ENCODE measurements around the gene DUSP6. TPM values are rescaled to one million over a fixed set of nuclear protein-coding genes. Genes with fewer than 3 reads are reported as not detected.
A peak's percentile ranks its signal among the peaks of the same experiment; 100 is the strongest.

Gene DUSP6, protein sequence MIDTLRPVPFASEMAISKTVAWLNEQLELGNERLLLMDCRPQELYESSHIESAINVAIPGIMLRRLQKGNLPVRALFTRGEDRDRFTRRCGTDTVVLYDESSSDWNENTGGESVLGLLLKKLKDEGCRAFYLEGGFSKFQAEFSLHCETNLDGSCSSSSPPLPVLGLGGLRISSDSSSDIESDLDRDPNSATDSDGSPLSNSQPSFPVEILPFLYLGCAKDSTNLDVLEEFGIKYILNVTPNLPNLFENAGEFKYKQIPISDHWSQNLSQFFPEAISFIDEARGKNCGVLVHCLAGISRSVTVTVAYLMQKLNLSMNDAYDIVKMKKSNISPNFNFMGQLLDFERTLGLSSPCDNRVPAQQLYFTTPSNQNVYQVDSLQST
- 80.1 and 85.8 TPM in 2 replicates for total RNA-seq
- long read RNA-seq, full-length matches to known transcripts = 196 of 202 reads
- long read RNA-seq, partial matches to known transcripts = 2 of 202 reads
- long read RNA-seq, other reads (novel, unspliced or antisense) = 4 of 202 reads

DNA sequence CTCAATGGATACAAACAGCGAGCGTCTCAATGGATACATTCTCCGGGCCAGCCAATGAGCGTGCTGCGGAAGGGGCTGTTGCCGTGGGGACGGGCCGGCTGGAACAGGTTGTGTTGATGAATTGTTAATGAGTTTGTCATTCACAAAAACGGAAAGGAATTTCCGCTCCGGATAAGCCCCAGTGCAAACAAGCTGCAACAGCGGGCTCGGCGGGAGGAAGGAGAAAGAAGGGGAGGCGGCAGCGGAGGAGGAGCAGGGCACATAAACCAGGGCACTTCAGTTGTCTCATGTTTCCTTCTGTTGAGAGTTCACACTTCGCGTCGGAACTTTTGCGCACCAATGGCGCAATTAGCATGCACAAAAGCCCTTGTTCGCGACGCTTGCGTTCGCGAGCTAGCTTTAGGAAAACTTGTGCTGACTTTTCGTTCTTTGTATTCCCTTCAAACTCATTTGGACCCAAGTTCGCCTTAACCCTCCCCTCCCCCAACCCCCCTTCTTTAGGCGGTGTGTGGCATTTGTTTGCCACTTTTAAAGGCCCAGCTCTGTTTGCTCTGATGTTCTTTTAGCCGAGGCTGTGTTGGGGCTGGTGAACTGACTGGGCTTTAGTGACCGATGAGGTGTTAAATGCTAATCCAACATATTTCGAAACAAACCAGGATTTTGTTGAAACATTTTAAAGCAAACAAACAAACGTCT, at the start of gene DUSP6:
Gene DUSP6 (minus strand): TSS at position 10 of the 696 bp plus-strand sequence. CDS start 462 bp downstream, outside the sequence.
- H3K36me3 Mint-ChIP-seq (ENCODE audit: insufficient read depth) = peaks cover 19% of the 10 kb centered on the region
- no peaks in the 10 kb centered on the region for H3K27me3 Mint-ChIP-seq
- no peak for TF ChIP-seq CTCF (IDR thresholded peaks at IDR 0.05; ENCODE audit: unreplicated experiment)
- H3K4me1 Mint-ChIP-seq (ENCODE audit: low read depth) = peaks cover 46% of the 10 kb centered on the region
- H3K9me3 Mint-ChIP-seq (ENCODE audit: low read depth) = no peaks in the 10 kb centered on the region
- H3K27ac Mint-ChIP-seq = peak within 1 kb of the TSS; percentile 99
- peak within 1 kb of the TSS; percentile 95 for H3K4me3 Mint-ChIP-seq (ENCODE audit: low read depth)
- peak; percentile 86 for DNase-seq (ENCODE audit: low spot score, unreplicated experiment)

GRCh38 chr12:89401433-89402058, 49.2 kb upstream of the DUSP6 start:
- TF ChIP-seq CTCF (IDR thresholded peaks at IDR 0.05; ENCODE audit: unreplicated experiment) = no peak
- H3K27me3 Mint-ChIP-seq = no peaks in the 10 kb centered on the region
- DNase-seq (ENCODE audit: low spot score, unreplicated experiment) = no peak
- peaks cover 1% of the 10 kb centered on the region for H3K4me1 Mint-ChIP-seq (ENCODE audit: low read depth)
- peaks cover 4% of the 10 kb centered on the region for H3K36me3 Mint-ChIP-seq (ENCODE audit: insufficient read depth)
- no peaks in the 10 kb centered on the region for H3K9me3 Mint-ChIP-seq (ENCODE audit: low read depth)
- no peak overlapping the region for H3K27ac Mint-ChIP-seq
- no peak overlapping the region for H3K4me3 Mint-ChIP-seq (ENCODE audit: low read depth)

GRCh38 chr12:89400415-89400814, 48.1 kb upstream of the DUSP6 start:
- Mint-ChIP-seq H3K36me3 (ENCODE audit: insufficient read depth) (peaks cover 4% of the 10 kb centered on the region), H3K9me3 (ENCODE audit: low read depth) (no peaks in the 10 kb centered on the region), H3K27ac (no peak overlapping the region), H3K4me1 (ENCODE audit: low read depth) (peaks cover 3% of the 10 kb centered on the region), H3K27me3 (no peaks in the 10 kb centered on the region), H3K4me3 (ENCODE audit: low read depth) (no peak overlapping the region)
- no peak for DNase-seq (ENCODE audit: low spot score, unreplicated experiment)
- TF ChIP-seq CTCF (IDR thresholded peaks at IDR 0.05; ENCODE audit: unreplicated experiment) = no peak

DNA sequence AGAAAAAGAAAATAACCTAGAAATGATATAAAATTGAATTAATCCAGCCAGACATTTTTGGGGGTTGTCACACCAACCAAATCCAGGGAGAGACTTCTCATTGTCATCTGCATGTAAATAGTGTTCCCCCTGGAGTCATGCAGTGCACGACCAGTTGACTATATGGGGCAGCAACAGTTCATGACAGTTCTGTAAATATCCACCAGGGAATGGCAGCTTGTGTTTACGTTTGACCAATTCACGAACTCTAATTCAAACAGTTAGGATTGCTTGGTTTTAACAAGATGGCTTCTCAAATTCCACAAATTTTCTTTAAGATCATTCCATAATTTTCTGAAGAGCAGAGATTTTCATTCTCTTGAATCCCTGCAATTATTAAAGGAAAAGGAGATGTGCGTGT, 43.4 kb upstream of the DUSP6 start:
- DNase-seq (ENCODE audit: low spot score, unreplicated experiment) = no peak
- TF ChIP-seq CTCF (IDR thresholded peaks at IDR 0.05; ENCODE audit: unreplicated experiment) = no peak
- Mint-ChIP-seq H3K9me3 (ENCODE audit: low read depth) (peaks cover 3% of the 10 kb centered on the region), H3K27ac (no peak overlapping the region), H3K4me1 (ENCODE audit: low read depth) (peaks cover 9% of the 10 kb centered on the region), H3K27me3 (no peaks in the 10 kb centered on the region), H3K36me3 (ENCODE audit: insufficient read depth) (peaks cover 1% of the 10 kb centered on the region), H3K4me3 (ENCODE audit: low read depth) (no peak overlapping the region)

DNA sequence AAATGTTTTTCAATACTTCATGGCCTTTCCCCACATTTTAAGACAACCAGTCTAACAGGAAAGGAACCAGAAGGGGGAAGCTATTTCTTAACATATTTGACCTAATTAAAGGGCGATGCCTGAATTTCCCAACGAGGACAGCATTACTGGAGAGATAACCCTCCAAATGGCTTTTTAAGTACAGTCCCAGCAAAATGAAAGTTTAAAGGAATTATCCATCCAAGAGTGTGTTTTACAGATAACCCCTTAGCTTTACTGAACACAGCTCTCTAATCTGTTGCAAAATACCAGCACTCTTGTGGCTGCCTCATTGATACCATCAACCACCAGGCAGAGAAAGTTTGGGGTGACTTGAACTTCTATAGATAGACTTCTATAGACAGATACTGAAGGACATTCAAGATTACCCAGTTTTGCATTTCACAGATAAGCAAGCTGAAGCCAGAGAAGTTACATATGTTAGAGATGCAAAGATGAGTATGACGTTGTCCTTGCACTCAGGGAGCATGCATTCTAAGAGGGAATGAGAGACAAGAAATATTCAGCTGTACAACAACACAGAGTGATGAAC, 41.3 kb upstream of the DUSP6 start:
- Mint-ChIP-seq H3K36me3 (ENCODE audit: insufficient read depth) (peaks cover 1% of the 10 kb centered on the region), H3K4me3 (ENCODE audit: low read depth) (no peak overlapping the region), H3K4me1 (ENCODE audit: low read depth) (peaks cover 20% of the 10 kb centered on the region), H3K9me3 (ENCODE audit: low read depth) (peaks cover 3% of the 10 kb centered on the region), H3K27ac (no peak overlapping the region), H3K27me3 (no peaks in the 10 kb centered on the region)
- DNase-seq (ENCODE audit: low spot score, unreplicated experiment) = no peak
- TF ChIP-seq CTCF (IDR thresholded peaks at IDR 0.05; ENCODE audit: unreplicated experiment) = no peak

Data from progenitor cell of endocrine pancreas (in vitro differentiated cells).